ENCODE results near the gene KLHL29.

KLHL29 gene

GRCh38 chr2:23497536-23497935, 112.6 kb downstream of the KLHL29 start:
- DNase-seq = no peak

DNA sequence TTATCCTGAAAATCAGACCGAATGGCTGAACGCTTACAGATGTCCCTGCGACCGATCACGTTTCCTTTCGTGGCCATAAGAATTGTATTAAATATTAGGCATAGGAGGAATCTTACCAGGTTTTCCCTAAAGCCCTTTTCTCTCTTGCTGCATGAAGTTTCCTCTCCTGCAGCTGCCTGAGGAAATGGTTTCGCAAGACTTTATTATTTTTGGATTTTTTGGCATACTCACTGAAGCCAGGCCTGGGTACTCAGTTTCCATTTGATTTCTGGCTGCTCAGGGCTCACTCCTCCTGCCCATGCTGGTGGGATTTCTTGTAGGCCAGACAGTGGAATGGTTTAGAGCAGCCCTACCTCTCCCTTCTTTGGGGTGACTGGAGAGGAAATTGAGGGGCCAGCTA, 114.0 kb downstream of the KLHL29 start:
- DNase-seq = no peak

DNA sequence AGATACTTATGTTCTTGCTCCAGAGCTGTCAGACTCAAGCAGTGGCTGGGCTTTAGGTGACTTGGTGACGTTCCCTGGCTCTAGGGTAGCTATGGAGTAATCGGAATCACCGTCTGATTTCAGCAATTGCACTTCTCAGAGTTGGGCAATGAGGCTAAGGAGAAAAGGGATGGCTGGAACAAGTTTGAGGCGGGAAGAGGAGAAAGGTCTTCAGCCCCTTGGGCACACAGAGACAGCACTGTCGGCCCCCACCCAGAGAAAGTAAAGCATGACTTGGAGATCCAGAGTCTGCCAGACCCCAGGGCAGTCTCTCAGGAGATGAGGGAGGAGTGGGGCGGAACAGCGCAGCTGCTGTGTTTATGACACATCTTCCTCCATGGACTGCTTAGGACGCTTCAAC, 114.5 kb downstream of the KLHL29 start:
- no peak for DNase-seq

GRCh38 chr2:23500836-23501235, 115.9 kb downstream of the KLHL29 start:
- DNase-seq = no peak

GRCh38 chr2:23502096-23502495, 117.1 kb downstream of the KLHL29 start:
- no peak for DNase-seq

DNA sequence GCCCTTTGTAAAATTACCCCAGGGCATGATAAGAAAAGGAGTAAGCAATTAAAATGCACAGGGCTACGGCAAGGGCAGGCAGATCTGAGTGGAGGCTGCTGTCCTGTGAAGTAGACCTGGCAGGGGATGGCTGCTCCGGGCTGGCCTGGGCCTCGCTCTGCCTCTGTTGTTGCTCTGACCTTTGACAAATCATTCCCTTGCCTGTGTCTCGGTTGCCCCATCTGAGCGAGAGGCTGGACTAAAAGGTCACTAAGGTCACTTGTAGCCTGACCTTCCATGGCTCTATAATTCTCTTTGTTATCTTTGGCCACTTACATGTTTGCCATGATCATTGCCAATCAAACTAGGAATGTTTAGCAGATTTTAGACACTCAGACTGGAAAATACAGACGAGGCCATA, 118.1 kb downstream of the KLHL29 start:
- no peak for DNase-seq

DNA sequence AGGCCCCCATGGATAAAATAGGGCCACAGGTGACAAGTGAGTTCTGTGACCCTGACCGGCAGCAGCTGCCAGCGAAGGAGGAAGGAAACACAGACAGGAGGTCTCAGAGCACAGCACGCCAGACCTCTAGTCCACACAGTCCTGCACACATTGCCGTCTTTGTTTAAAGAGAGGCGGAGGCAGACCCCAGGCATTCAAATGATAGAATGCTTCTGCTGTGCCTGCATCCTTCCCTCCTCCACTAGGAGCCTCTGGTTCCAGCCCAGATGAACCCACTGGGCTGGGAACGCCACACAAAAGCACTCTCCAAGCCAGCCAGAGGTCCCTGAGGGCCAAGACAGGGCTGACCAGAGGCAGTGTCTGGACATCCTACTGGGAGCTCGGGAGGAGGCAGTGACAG, 118.7 kb downstream of the KLHL29 start:
- no peak for DNase-seq

- DNase-seq = no peak
Observed at GRCh38 chr2:23504591-23504990, 119.6 kb downstream of the KLHL29 start.

DNA sequence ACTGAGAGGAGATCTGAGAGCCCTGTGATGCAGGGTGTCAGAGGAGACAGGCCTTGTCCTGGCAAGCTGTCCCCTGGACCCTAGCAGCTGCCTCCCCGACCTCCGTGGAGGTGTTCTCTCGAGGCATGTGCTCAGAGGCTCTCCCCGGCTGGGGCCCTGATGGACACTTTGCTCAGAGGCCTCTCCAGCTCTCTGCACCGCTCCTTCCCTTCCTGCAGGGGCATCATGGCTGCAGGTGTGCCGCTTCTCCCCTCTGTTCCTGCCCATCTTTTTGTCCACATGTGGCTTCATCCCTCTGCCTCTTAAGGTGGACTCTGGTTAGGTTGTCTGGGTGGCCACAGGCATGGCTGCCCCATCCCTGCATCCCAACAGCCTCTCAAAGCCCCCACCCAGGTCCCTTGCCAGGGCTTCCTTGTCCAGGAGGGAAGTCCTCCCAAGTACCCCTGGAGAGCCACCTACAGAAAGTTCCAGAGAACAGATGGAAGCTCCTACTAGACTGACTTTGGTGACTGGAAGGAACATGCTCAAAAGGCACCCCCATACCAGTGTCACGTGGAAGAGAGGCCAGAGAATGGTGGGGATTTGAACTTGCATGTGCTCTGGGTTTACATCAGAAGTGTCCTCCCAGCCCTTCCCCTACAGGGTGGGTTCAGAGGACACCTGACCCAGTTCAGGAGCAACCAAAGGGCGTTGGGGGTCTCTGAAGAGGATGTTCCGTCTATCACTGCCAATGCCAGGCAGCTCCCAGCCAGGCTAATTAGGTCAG, 120.4 kb downstream of the KLHL29 start:
- no peak for DNase-seq

GRCh38 chr2:23505984-23506380, 121.0 kb downstream of the KLHL29 start:
- no peak for DNase-seq

DNA sequence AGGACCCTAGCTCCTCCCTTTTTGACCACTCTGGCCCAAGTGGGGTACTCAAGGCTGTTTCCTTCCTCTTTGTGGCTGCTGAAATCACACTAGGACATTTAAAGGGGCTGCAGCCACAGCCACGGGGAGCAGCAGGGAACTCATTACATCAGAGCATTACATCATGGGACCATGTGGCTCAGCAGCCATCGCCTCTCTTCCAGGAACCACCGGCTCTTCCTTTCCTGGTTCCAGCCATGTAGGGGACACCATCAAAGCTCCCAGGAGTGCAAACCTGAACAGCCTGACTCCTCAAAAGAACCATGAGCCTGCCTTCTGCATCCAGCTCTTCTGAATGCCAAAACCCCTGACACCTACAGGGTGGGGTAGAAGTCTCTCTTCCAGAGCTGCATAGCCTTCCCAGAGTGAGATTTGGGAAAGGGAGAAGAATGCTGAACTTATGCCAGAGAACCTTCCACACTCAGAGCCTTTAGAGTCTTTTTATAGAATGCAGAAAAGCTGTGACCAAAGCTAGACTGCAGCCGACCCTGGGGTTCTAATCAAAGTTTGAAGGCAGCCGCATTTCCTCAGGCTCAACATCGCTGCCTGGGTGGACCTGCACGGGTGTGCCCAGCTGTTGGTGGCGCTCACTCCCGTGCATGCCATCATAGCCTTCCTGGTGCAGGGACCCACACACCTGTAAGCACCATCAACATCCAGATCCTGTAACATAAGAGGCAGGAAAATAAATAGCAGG, 121.7 kb downstream of the KLHL29 start:
- DNase-seq = no peak

DNA sequence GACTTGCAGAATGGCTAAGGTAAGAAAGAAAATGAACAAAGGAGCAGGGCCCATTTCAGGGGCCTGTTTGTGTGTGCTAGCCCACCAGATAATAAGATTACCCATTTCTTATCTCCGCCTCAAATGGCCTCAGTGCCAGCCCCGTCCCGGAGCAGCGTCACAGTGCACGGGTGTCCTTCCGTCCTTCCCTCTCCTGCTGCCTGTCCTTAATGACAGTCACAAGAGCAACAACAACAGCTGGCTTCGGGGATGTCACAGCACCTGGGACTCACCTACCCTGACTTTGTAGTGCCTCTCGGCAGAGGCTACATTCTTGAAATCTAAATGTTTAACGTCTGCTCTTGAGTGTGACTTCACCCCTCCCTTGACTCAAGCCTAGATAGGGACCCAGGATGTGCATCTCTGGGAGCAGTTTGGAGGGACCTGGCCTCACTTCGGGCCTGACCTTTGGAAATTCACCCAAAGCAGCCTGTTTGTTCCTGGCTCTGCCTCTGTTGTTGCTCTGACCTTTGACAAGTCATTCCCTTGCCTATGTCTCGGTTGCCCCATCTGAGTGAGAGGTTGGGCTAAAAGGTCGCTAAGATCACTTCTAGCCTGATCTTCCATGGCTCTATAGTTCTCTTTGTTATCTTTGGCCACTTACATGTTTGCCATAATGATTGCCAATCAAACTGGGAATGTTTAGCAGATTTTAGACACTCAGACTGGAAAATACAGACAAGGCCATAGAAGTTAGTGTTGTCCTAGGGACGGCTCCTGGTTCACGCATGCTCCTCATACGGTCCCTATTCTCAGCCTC, 122.5 kb downstream of the KLHL29 start:
- no peak for DNase-seq

DNA sequence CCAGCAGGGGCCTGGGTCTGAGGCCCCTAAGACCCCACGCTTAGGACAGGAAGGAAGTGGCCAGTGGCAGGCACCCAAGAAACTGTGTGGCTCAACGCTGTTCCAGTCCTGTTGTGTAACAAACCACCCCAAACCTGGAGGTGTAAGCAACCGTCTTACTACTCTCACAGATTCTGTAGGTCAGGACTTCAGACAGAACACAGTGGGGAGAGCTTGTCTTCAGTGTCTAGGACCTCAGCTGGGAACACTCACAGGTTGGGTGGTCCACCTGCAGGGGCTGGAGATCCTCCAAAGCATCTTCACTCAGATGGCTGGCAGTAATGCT, 123.0 kb downstream of the KLHL29 start:
- no peak for DNase-seq

DNA sequence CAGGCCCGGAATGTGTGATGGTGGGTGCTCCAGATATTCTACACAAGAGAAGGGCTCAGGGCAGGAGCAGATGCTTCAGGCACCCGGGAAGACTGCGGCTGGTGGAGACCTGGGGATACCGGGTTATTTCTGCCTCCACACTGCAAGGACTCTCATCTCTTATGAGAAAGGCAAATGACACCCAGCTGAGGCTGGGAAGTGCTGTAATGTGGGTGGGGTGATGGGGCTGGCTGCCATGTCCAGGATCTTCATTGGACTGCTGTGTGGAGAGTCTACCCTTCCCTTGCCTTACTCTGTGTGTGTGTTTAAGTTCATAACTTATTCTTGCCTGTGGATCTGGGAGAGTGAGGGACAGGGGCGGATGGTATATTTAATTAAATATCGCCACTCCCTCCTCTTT, 124.1 kb downstream of the KLHL29 start:
- DNase-seq = no peak

DNA sequence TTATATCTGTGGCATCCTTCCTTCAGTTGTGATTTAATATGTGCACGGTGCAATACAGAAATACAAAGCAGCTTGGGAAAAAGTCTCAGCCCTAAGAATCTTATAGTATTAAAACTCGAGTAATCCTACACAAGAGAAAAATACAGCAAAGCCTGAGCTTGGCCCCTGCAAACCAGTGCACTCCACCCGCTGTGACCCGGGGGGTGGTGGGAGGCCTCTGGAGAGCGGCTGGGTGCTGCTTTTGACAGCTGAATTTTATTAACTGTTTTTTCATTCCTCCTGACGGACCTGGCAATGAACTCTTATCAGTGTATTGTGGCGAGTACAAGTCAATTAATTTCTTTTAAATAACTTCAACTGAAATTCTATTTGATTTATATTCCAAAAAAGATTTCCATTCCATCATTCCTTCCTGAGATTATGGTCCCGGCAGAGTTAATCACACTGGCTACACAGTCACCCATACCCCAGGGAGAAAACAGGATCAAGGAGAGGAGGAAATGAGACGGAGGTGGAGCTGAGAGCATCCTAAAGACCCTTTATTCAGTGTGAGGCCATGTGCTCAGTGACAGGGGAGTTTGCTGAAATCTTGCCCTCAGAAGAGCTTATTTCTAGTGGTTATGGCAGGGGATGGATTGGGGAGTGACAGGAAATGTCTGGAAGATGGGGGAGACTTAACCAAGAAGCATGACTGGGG, 124.8 kb downstream of the KLHL29 start:
- no peak for DNase-seq

- no peak for DNase-seq
Observed at GRCh38 chr2:23510471-23510870, 125.5 kb downstream of the KLHL29 start.

- DNase-seq = no peak
Observed at GRCh38 chr2:23512778-23513177, 127.8 kb downstream of the KLHL29 start.

- no peak for DNase-seq
Observed at GRCh38 chr2:23513245-23513871, 128.4 kb downstream of the KLHL29 start.

DNA sequence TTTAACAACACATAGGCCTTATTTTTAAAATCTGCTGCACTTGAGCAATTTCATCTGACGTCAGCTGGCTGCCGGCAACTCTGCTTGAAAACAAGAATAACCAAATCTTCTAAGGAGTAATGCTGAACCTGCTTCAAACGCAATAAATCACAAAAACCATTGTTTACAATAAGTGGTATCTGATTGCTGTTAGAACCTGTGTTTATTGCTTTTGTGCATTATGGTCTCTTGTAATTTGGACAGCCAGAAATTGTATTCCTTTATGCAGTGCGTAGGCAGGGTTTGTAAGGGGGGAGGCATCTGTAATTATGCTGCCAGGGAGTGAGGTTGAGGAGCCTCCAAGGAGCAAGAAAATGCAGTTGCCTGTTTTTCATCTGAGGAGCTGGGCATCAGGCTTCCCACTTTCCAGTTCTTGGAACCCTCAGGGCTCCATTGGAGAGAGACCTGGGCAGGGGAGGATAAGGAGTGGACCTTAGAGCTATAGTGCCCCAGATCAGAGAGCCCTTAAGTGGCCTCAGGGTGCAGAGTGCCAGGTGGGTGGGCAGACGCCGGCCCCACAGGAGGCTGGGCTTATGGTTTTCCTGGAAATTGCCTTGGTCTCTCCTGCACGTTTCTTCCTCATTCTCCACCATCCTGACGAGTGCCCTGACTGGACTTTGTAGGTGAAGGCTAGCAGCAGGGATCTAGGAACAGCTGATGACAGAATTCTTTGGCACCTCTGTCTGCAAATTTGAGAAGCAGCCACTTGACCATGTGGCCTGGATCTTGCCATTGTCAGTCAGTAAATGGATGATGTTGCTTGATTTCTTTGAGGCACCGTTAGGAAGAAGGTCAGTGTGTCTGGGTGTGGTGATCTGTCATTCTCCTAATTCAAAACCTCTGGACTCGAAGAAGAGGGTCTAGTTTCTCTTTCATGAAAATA, 129.2 kb downstream of the KLHL29 start:
- no peak for DNase-seq

DNA sequence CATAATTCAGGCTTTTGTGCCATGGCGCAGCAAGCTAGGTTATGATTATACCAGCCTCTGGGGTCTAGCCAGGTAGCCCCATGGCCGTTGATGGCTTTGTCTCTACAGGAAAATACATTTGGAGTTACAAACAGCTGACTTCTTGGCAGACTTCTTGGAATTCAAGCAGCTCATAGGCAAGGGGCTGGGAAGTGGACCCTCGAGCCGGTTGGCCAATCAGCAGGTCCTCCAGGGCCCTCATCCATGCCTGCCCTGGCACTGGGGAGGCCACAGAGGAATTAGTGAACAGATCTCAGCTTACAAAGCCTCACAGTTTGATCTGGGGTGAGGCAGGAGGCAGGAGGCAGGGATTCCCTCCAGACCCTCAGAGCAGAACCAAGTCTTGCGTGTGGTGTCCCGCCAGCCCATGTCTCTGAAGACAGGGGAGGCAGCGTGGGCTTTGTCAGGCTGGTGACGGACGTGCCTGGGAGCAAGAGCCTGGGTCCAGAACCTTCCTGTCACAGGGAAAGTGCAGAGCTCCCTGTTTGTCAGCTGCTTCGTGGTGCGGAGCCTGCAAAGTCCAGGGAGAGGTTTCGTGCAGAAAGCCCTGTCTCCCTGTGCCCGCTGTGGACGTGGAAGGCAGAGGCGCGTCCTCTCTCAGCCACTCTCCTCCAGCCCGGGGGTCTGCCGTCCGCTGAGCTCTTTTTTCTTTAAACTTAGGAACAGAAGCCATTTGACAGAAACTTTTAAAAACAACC, 131.7 kb downstream of the KLHL29 start:
- DNase-seq = no peak
